GM12878 (cell line): Measurements from ENCODE around the gene ENOX1. TPM values are rescaled to one million over a fixed set of nuclear protein-coding genes. Genes with fewer than 3 reads are reported as not detected.

Experiments
- ATAC-seq: fragments of 200-7000 bp; cut with Tn5 transposase; 3 replicates; pipeline ENCODE4 v1.9.1; 2020; ENCODE audit warnings: mild to moderate bottlenecking, moderate library complexity
- BruUV-seq: library from RNA; stranded (reverse); fragments of 400-500 nt; replicated peaks from 2 replicates; lab custom pipeline; 2021; lab: Mats Ljungman, UMichigan
- CTCF ChIA-PET: fragments of 300-600 bp; sonication (Branson Sonifier 250); formaldehyde crosslinking; extraction: SDS; loops from one replicate; lab custom pipeline; 2021; ENCODE audit warnings: inconsistent platforms; lab: Yijun Ruan, JAX
- POLR2A ChIA-PET: fragments of 350-600 bp; formaldehyde crosslinking; extraction: SDS; loops from one replicate; lab custom pipeline; 2021; ENCODE audit warnings: inconsistent platforms; lab: Charles Lee
- RAD21 ChIA-PET: fragments of 300-600 bp; sonication (Branson Sonifier 250); formaldehyde crosslinking; loops from one replicate; lab custom pipeline; 2023; ENCODE audit warnings: antibody characterized with exemption; ENCODE audit not compliant: unreplicated experiment; lab: Charles Lee
- SMC1A ChIA-PET: fragments of 300-600 bp; sonication (Branson Sonifier 250); formaldehyde crosslinking; loops from one replicate; lab custom pipeline; 2023; ENCODE audit not compliant: unreplicated experiment, uncharacterized antibody; lab: Charles Lee
- DNase-seq: peaks from one replicate; pipeline ENCODE4 v3.0.0-alpha.2; 2011; ENCODE audit warnings: low read depth, low spot score
- FAIRE-seq: peaks from 3 replicates; lab custom pipeline; 2011; peaks lifted over from hg19 to GRCh38; lab: Jason Lieb, UNC
- H2AFZ ChIP-seq: 2 replicates; pipeline ENCODE4 v1.6.0; 2011; ENCODE audit warnings: low read depth, low read length, control low read depth; ENCODE audit not compliant: control insufficient read depth
- H3K27ac ChIP-seq: 2 replicates; pipeline ENCODE4 v1.5.1; 2011; ENCODE audit warnings: control low read depth; ENCODE audit not compliant: control insufficient read depth, insufficient read depth
- H3K27me3 ChIP-seq, 2 experiments: replicated peaks in 1 of 2; 2 replicates each; pipeline versions ENCODE4 v1.6.0 to v1.6.1; 2011; ENCODE audit warnings: low read length in 1 of 2; ENCODE audit not compliant: control insufficient read depth in 2 of 2, insufficient read depth in 2 of 2
- H3K36me3 ChIP-seq, 2 experiments: 2 replicates each; pipeline ENCODE4 v1.5.1; 2011; ENCODE audit warnings: low read length in 1 of 2; ENCODE audit not compliant: control insufficient read depth in 2 of 2, insufficient read depth in 2 of 2
- H3K4me1 ChIP-seq: 2 replicates; pipeline ENCODE4 v1.6.1; 2011; ENCODE audit warnings: mild to moderate bottlenecking, low read length, moderate library complexity, mixed read lengths; ENCODE audit not compliant: control insufficient read depth, insufficient read depth
- H3K4me2 ChIP-seq: 2 replicates; pipeline ENCODE4 v1.6.0; 2011; ENCODE audit warnings: control low read depth; ENCODE audit not compliant: control insufficient read depth, insufficient read depth
- H3K4me3 ChIP-seq: fragments of 200-600 bp; sonication (generic); 2 replicates; pipeline ENCODE4 v1.5.1; 2016
- H3K79me2 ChIP-seq: 2 replicates; pipeline ENCODE4 v1.6.0; 2011; ENCODE audit warnings: low read length; ENCODE audit not compliant: control insufficient read depth, insufficient read depth
- H3K9ac ChIP-seq: 2 replicates; pipeline ENCODE4 v1.8.0; 2011; ENCODE audit warnings: low read length, control low read depth, mixed read lengths; ENCODE audit not compliant: control insufficient read depth, insufficient read depth
- H3K9me3 ChIP-seq: replicated peaks from 3 replicates; pipeline ENCODE4 v1.5.1; 2011; ENCODE audit warnings: mild to moderate bottlenecking, low read length; ENCODE audit not compliant: control insufficient read depth, insufficient read depth
- H4K20me1 ChIP-seq: 2 replicates; pipeline ENCODE4 v1.6.0; 2011; ENCODE audit not compliant: control insufficient read depth, insufficient read depth
- CREB1 ChIP-seq: IDR thresholded peaks from 2 replicates; pipeline ENCODE4 v1.6.1; 2012; ENCODE audit warnings: low read depth, mild to moderate bottlenecking, inconsistent platforms
- FOXK2 ChIP-seq: fragments of 450-650 bp; IDR thresholded peaks from 2 replicates; pipeline ENCODE4 v1.6.1; 2017; ENCODE audit warnings: mild to moderate bottlenecking, moderate library complexity
- HDAC6 ChIP-seq: fragments of 200-600 bp; sonication (generic); IDR thresholded peaks from one replicate; pipeline ENCODE4 v1.8.0; 2017; ENCODE audit warnings: antibody characterized with exemption; ENCODE audit not compliant: unreplicated experiment
- KDM1A ChIP-seq: fragments of 200-600 bp; sonication (generic); IDR thresholded peaks from 2 replicates; pipeline ENCODE4 v1.6.1; 2016; ENCODE audit warnings: borderline replicate concordance
- MEF2A ChIP-seq: IDR thresholded peaks from 2 replicates; pipeline ENCODE4 v1.6.1; 2011; ENCODE audit warnings: low read depth, mild to moderate bottlenecking, low read length, moderate library complexity; ENCODE audit not compliant: insufficient read depth
- MTA3 ChIP-seq: IDR thresholded peaks from 2 replicates; pipeline ENCODE4 v1.6.1; 2012; ENCODE audit warnings: low read length, inconsistent platforms, borderline replicate concordance
- NFXL1 ChIP-seq: fragments of 450-650 bp; IDR thresholded peaks from 2 replicates; pipeline ENCODE4 v1.6.1; 2017; ENCODE audit warnings: antibody characterized with exemption, mild to moderate bottlenecking, borderline replicate concordance
- NFYB ChIP-seq: IDR thresholded peaks from 2 replicates; pipeline ENCODE4 v1.6.1; 2011; ENCODE audit warnings: low read depth, mild to moderate bottlenecking, low read length, improper control_type of control experiment, moderate library complexity; ENCODE audit not compliant: insufficient read depth
- RELA ChIP-seq: fragments of 450-650 bp; IDR thresholded peaks from 2 replicates; pipeline ENCODE4 v1.8.0; 2014; ENCODE audit warnings: borderline replicate concordance; ENCODE audit not compliant: partially characterized antibody
- SUZ12 ChIP-seq: fragments of 200-600 bp; sonication (generic); IDR thresholded peaks from one replicate; pipeline ENCODE4 v1.6.1; 2018; ENCODE audit warnings: antibody characterized with exemption, mild to moderate bottlenecking; ENCODE audit not compliant: unreplicated experiment
- WGBS: methylation state at CpG from one replicate; pipeline ENCODE4 v1.1.6; 2016; ENCODE audit warnings: low lambda C conversion rate; ENCODE audit not compliant: insufficient replicate concordance, insufficient coverage; ENCODE audit errors: missing lambda C conversion rate; 5-methylcytosine and 5-hydroxymethylcytosine counted together
- in situ Hi-C: fragments of 300-500 bp; cut with MboI; formaldehyde crosslinking; loops from 9 replicates; pipeline ENCODE4 v1.14.3; 2018; ENCODE audit warnings: mixed read lengths
- intact Hi-C: fragments of 100-400 bp; cut with micrococcal nuclease; formaldehyde crosslinking; loops from one replicate; pipeline ENCODE4 v1.14.2; 2022; ENCODE audit not compliant: unreplicated experiment
- polyA plus RNA-seq, 11 experiments: library from polyadenylated mRNA; depleted of rRNA in 4 of 11; unstranded in 6 of 11; stranded (reverse) in 5 of 11; fragments of >200 nt; fragmentation: Nextera tagmentation in 4 of 11; fragmentation: Illumina TruSeq in 1 of 11; extraction: Ambion mirVana in 4 of 11; extraction: Trizol in 1 of 11; gene quantifications; 1 replicate in 1 of 11; 2 replicates in 10 of 11; pipeline versions ENCODE4 v1.2.1 to v1.2.3, GENCODE V29; 2011 to 2016; ENCODE audit warnings: inconsistent platforms in 2 of 11, missing spikeins in 2 of 11, low read depth in 1 of 11
- total RNA-seq, 4 experiments: library from RNA; depleted of rRNA in 3 of 4; stranded (reverse); fragments of >200 nt in 3 of 4; fragmentation: Illumina TruSeq in 1 of 4; extraction: Trizol in 1 of 4; gene quantifications; 2 replicates each; pipeline versions ENCODE4 v1.2.1 to v1.2.3, GENCODE V29; 2013 to 2021
- TF ChIP-seq, protein P1 (sequence below): fragments of 450-650 bp; IDR thresholded peaks from 2 replicates; pipeline ENCODE4 v1.6.1; 2017; ENCODE audit warnings: mild to moderate bottlenecking, moderate library complexity
- TF ChIP-seq, protein P2 (sequence below): fragments of 450-650 bp; IDR thresholded peaks from 2 replicates; pipeline ENCODE4 v1.6.1; 2016; ENCODE audit warnings: mild to moderate bottlenecking
- TF ChIP-seq, protein P3 (sequence below): IDR thresholded peaks from 2 replicates; pipeline ENCODE4 v1.6.1; 2012; ENCODE audit warnings: low read depth, low read length, improper control_type of control experiment
- TF ChIP-seq, protein P4 (sequence below): fragments of 450-650 bp; IDR thresholded peaks from 2 replicates; pipeline ENCODE4 v1.6.1; 2016; ENCODE audit warnings: mild to moderate bottlenecking

ENOX1 gene
- total and polyA plus RNA-seq, 10 of the 15 experiments (the other 5 are each of a cell fraction or from before 2014, with no cell fraction given), result 0.11 to 0.26 (median 0.15) TPM

DNA sequence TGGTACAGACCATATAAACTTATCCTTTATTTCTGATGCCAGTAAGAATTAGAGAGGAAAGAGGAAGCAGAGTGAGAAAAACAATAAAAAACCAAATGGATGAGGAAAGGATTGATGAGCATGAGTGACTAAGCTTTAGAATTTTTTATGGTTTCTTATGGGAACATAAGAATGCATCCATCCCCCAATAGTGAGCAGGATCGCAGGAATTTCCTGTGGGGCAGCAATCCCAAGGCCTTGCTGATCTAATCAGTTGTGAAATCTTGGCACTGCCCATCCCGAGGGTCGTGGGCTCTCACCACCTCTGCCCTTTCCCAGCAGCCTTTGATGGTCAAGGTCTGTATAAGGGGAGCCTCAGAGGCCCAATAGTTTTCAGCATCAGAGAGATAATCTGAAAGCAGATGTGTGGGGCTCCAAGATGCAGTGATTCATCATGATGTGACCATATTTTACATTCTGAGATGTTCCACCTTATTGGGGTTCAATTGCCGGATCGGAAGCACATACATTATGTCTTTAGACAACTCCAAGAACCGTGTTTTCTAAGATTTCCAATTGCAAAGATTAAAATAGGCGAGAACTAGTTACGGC is 541.3 kb downstream of the ENOX1 start:
- no peak overlapping the region for H3K27ac ChIP-seq
- POLR2A ChIA-PET, result no interaction called here
- no peak overlapping the region for H3K4me3 ChIP-seq
- no peaks in the 10 kb centered on the region for H3K36me3 ChIP-seq
- H3K4me2 ChIP-seq, result no peak overlapping the region
- RAD21 ChIA-PET, result no interaction called here
- H2AFZ ChIP-seq, result no peak overlapping the region
- SMC1A ChIA-PET, result no interaction called here
- H4K20me1 ChIP-seq, result no peaks in the 10 kb centered on the region
- in situ Hi-C loops (no loop called here), intact Hi-C loops (no loop called here)
- TF ChIP-seq NFYB (no peak), SUZ12 (no peak), NFXL1 (no peak), FOXK2 (no peak), CREB1 (no peak), RELA (no peak), MEF2A (no peak), HDAC6 (no peak), MTA3 (no peak), KDM1A (no peak)
- TF ChIP-seq, protein P1, sequence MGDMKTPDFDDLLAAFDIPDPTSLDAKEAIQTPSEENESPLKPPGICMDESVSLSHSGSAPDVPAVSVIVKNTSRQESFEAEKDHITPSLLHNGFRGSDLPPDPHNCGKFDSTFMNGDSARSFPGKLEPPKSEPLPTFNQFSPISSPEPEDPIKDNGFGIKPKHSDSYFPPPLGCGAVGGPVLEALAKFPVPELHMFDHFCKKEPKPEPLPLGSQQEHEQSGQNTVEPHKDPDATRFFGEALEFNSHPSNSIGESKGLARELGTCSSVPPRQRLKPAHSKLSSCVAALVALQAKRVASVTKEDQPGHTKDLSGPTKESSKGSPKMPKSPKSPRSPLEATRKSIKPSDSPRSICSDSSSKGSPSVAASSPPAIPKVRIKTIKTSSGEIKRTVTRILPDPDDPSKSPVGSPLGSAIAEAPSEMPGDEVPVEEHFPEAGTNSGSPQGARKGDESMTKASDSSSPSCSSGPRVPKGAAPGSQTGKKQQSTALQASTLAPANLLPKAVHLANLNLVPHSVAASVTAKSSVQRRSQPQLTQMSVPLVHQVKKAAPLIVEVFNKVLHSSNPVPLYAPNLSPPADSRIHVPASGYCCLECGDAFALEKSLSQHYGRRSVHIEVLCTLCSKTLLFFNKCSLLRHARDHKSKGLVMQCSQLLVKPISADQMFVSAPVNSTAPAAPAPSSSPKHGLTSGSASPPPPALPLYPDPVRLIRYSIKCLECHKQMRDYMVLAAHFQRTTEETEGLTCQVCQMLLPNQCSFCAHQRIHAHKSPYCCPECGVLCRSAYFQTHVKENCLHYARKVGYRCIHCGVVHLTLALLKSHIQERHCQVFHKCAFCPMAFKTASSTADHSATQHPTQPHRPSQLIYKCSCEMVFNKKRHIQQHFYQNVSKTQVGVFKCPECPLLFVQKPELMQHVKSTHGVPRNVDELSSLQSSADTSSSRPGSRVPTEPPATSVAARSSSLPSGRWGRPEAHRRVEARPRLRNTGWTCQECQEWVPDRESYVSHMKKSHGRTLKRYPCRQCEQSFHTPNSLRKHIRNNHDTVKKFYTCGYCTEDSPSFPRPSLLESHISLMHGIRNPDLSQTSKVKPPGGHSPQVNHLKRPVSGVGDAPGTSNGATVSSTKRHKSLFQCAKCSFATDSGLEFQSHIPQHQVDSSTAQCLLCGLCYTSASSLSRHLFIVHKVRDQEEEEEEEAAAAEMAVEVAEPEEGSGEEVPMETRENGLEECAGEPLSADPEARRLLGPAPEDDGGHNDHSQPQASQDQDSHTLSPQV, result no peak
- TF ChIP-seq, protein P2, sequence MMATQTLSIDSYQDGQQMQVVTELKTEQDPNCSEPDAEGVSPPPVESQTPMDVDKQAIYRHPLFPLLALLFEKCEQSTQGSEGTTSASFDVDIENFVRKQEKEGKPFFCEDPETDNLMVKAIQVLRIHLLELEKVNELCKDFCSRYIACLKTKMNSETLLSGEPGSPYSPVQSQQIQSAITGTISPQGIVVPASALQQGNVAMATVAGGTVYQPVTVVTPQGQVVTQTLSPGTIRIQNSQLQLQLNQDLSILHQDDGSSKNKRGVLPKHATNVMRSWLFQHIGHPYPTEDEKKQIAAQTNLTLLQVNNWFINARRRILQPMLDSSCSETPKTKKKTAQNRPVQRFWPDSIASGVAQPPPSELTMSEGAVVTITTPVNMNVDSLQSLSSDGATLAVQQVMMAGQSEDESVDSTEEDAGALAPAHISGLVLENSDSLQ, result no peak
- TF ChIP-seq, protein P3, sequence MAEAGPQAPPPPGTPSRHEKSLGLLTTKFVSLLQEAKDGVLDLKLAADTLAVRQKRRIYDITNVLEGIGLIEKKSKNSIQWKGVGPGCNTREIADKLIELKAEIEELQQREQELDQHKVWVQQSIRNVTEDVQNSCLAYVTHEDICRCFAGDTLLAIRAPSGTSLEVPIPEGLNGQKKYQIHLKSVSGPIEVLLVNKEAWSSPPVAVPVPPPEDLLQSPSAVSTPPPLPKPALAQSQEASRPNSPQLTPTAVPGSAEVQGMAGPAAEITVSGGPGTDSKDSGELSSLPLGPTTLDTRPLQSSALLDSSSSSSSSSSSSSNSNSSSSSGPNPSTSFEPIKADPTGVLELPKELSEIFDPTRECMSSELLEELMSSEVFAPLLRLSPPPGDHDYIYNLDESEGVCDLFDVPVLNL, result no peak
- TF ChIP-seq, protein P4, sequence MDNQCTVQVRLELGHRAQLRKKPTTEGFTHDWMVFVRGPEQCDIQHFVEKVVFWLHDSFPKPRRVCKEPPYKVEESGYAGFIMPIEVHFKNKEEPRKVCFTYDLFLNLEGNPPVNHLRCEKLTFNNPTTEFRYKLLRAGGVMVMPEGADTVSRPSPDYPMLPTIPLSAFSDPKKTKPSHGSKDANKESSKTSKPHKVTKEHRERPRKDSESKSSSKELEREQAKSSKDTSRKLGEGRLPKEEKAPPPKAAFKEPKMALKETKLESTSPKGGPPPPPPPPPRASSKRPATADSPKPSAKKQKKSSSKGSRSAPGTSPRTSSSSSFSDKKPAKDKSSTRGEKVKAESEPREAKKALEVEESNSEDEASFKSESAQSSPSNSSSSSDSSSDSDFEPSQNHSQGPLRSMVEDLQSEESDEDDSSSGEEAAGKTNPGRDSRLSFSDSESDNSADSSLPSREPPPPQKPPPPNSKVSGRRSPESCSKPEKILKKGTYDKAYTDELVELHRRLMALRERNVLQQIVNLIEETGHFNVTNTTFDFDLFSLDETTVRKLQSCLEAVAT, result no peak
- no peaks in the 10 kb centered on the region for H3K27me3 ChIP-seq
- no TSS peak for BruUV-seq
- WGBS, result 32% methylated on average over 8 of the region's 8 CpGs
- H3K9ac ChIP-seq, result no peak overlapping the region
- H3K9me3 ChIP-seq, result no peaks in the 10 kb centered on the region
- H3K4me1 ChIP-seq, result peaks cover 11% of the 10 kb centered on the region
- CTCF ChIA-PET, result no interaction called here
- DNase-seq (no peak), FAIRE-seq (no peak), ATAC-seq (no peak)
- no peaks in the 10 kb centered on the region for H3K79me2 ChIP-seq
